ENCODE measurements around the gene MBD2. TPM values are rescaled to one million over a fixed set of nuclear protein-coding genes. Genes with fewer than 3 reads are reported as not detected.

Gene MBD2
- total RNA-seq, 2 donors from 2014 or later: 35.9 to 39.2 TPM

- H3K9ac ChIP-seq (ENCODE audit: extremely low read depth, low read length, poor library complexity, severe bottlenecking): no peak overlapping the region
- 92 to 100% methylated on average over 1 to 3 of the region's 3 CpGs for WGBS, 2 experiments (ENCODE audit: insufficient coverage in 1 of 2, insufficient read length in 1 of 2)
- peaks cover 16% of the 10 kb centered on the region for H3K4me1 Mint-ChIP-seq
- H3K9me3 Mint-ChIP-seq: no peaks in the 10 kb centered on the region
- no peaks in the 10 kb centered on the region for H3K36me3 Mint-ChIP-seq (ENCODE audit: low read depth)
- H3K4me1 ChIP-seq (ENCODE audit: control insufficient read depth, insufficient read depth, low read length): peaks cover 9% of the 10 kb centered on the region
- H3K4me3 Mint-ChIP-seq: no peak overlapping the region
- no peaks in the 10 kb centered on the region for H3K27me3 ChIP-seq (ENCODE audit: control insufficient read depth, insufficient read depth, low read length, poor library complexity, severe bottlenecking)
- no peak for DNase-seq
- TF ChIP-seq, protein P1, sequence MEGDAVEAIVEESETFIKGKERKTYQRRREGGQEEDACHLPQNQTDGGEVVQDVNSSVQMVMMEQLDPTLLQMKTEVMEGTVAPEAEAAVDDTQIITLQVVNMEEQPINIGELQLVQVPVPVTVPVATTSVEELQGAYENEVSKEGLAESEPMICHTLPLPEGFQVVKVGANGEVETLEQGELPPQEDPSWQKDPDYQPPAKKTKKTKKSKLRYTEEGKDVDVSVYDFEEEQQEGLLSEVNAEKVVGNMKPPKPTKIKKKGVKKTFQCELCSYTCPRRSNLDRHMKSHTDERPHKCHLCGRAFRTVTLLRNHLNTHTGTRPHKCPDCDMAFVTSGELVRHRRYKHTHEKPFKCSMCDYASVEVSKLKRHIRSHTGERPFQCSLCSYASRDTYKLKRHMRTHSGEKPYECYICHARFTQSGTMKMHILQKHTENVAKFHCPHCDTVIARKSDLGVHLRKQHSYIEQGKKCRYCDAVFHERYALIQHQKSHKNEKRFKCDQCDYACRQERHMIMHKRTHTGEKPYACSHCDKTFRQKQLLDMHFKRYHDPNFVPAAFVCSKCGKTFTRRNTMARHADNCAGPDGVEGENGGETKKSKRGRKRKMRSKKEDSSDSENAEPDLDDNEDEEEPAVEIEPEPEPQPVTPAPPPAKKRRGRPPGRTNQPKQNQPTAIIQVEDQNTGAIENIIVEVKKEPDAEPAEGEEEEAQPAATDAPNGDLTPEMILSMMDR (conservative IDR thresholded peaks at IDR 0.05): no peak
- H3K27ac Mint-ChIP-seq: no peak overlapping the region
- H3K27ac ChIP-seq (ENCODE audit: low read depth, low read length): no peak overlapping the region
- no peaks in the 10 kb centered on the region for H3K27me3 Mint-ChIP-seq (ENCODE audit: insufficient read depth)
- no peak overlapping the region for H3K4me3 ChIP-seq (ENCODE audit: low read length)
- no peaks in the 10 kb centered on the region for H3K36me3 ChIP-seq (ENCODE audit: control insufficient read depth, insufficient read depth, low read length)
- no peaks in the 10 kb centered on the region for H3K9me3 ChIP-seq (ENCODE audit: control insufficient read depth, low read length)
Observed at GRCh38 chr18:54151376-54151775, 73.1 kb downstream of the MBD2 start.

DNA sequence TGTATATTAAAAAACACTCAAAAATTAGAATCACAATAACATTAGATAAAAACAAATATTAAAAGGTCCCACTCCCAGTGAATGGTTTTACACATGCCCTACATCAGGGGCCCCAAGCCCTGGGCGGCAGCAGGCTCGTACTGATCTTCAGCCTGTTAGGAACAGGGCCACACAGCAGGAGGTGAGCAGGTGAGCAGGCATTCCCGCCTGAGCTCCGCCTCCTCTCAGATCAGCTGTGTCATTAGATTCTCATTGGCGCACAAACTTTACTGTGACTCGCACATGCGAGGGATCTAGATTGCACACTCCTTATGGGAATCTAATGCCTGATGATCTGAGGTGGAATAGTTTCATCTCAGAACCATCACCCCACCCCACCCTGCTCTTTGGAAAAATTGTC, 74.2 kb downstream of the MBD2 start:
- no peak overlapping the region for H3K4me3 ChIP-seq (ENCODE audit: low read length)
- no peaks in the 10 kb centered on the region for H3K27me3 ChIP-seq (ENCODE audit: control insufficient read depth, insufficient read depth, low read length, poor library complexity, severe bottlenecking)
- Mint-ChIP-seq H3K4me3 (no peak overlapping the region), H3K27ac (peak overlapping the region; percentile 42), H3K36me3 (ENCODE audit: low read depth) (no peaks in the 10 kb centered on the region), H3K9me3 (no peaks in the 10 kb centered on the region), H3K27me3 (ENCODE audit: insufficient read depth) (no peaks in the 10 kb centered on the region), H3K4me1 (peaks cover 16% of the 10 kb centered on the region)
- WGBS, 2 experiments (ENCODE audit: insufficient coverage in 1 of 2, insufficient read length in 1 of 2): 92 to 95% methylated on average over 2 to 7 of the region's 7 CpGs
- no peaks in the 10 kb centered on the region for H3K36me3 ChIP-seq (ENCODE audit: control insufficient read depth, insufficient read depth, low read length)
- H3K9me3 ChIP-seq (ENCODE audit: control insufficient read depth, low read length): no peaks in the 10 kb centered on the region
- peak; percentile 75 for DNase-seq
- TF ChIP-seq, protein P1 (conservative IDR thresholded peaks at IDR 0.05): no peak
- peaks cover 9% of the 10 kb centered on the region for H3K4me1 ChIP-seq (ENCODE audit: control insufficient read depth, insufficient read depth, low read length)
- no peak overlapping the region for H3K27ac ChIP-seq (ENCODE audit: low read depth, low read length)
- H3K9ac ChIP-seq (ENCODE audit: extremely low read depth, low read length, poor library complexity, severe bottlenecking): no peak overlapping the region

DNA sequence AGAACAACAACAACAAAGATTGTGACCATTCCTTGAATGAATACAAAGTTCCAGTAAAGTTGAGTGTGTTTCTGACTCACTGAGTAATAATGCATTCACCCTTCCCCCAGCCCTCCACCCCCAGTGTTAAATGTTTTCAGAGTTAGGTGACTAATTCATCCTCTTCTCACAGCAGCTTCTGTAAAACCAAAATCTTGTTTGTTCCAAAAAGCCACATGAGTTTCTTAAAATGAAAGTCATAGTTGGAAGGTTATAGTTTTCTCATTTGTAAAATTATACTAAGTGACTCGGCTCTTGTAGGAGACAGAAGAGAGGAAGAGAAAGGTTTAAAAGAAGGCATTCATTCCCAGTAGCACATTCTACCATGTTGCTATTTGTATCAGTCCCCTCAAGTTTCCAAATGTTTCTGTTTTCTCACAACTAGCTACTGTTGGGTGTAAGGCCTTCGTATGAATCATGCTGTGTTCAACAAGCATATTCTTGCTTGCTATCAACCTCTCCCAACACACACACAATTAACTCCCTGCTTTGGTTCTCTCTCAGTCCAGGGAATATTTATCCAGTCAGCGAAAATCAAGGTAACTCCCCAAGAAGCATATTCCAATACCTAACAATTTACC, 75.3 kb downstream of the MBD2 start:
- H3K4me3 Mint-ChIP-seq: no peak overlapping the region
- H3K27ac ChIP-seq (ENCODE audit: low read depth, low read length): no peak overlapping the region
- WGBS, 2 experiments (ENCODE audit: insufficient coverage in 1 of 2, insufficient read length in 1 of 2): 81% methylated on average over 3 of the region's 3 CpGs; no CpG with 5 or more reads in 1 of the 2 experiments

More for the DNA sequence above, 75.3 kb downstream of the MBD2 start:
- peak; percentile 59 for DNase-seq
- Histone ChIP-seq H3K9me3 (ENCODE audit: control insufficient read depth, low read length) (peaks cover under 1% of the 10 kb centered on the region), H3K27me3 (ENCODE audit: control insufficient read depth, insufficient read depth, low read length, poor library complexity, severe bottlenecking) (no peaks in the 10 kb centered on the region), H3K4me1 (ENCODE audit: control insufficient read depth, insufficient read depth, low read length) (peaks cover 9% of the 10 kb centered on the region), H3K4me3 (ENCODE audit: low read length) (no peak overlapping the region), H3K36me3 (ENCODE audit: control insufficient read depth, insufficient read depth, low read length) (no peaks in the 10 kb centered on the region), H3K9ac (ENCODE audit: extremely low read depth, low read length, poor library complexity, severe bottlenecking) (no peak overlapping the region)
- H3K9me3 Mint-ChIP-seq: no peaks in the 10 kb centered on the region
- peaks cover 16% of the 10 kb centered on the region for H3K4me1 Mint-ChIP-seq
- TF ChIP-seq, protein P1 (conservative IDR thresholded peaks at IDR 0.05): no peak
- H3K36me3 Mint-ChIP-seq (ENCODE audit: low read depth): no peaks in the 10 kb centered on the region
- peak overlapping the region; percentile 61 for H3K27ac Mint-ChIP-seq
- no peaks in the 10 kb centered on the region for H3K27me3 Mint-ChIP-seq (ENCODE audit: insufficient read depth)
